ENCODE measurements around the gene SMIM27.
A peak's percentile ranks its signal among the peaks of the same experiment; 100 is the strongest.
"Not testable (repeated sequence)": the region's sequence is repeated elsewhere in the genome, so short reads cannot be mapped to it uniquely, and the experiment has no call there.

SMIM27 gene

GRCh38 chr9:32552172-32552872 lies at the start of gene SMIM27, which contains the start of gene TOPORS:
TSS of gene SMIM27 (plus strand) at chr9:32552327. CDS start at chr9:32552435, 108 bp downstream.
TSS of gene TOPORS (minus strand) at chr9:32552586. CDS start at chr9:32552436, 150 bp downstream.
- peak; percentile 88 for DNase-seq (ENCODE audit: low read depth)

GRCh38 chr9:32502464-32502863 lies 49.7 kb upstream of the SMIM27 start:
- no peak for DNase-seq (ENCODE audit: low read depth)

- no peak for DNase-seq (ENCODE audit: low read depth)
Observed at GRCh38 chr9:32503008-32503407, 49.1 kb upstream of the SMIM27 start.

GRCh38 chr9:32508728-32509127 lies 43.4 kb upstream of the SMIM27 start:
- DNase-seq (ENCODE audit: low read depth): no peak

GRCh38 chr9:32516241-32516640 lies 35.9 kb upstream of the SMIM27 start:
- no peak for DNase-seq (ENCODE audit: low read depth)

GRCh38 chr9:32518276-32518675 lies 33.9 kb upstream of the SMIM27 start:
- DNase-seq (ENCODE audit: low read depth): no peak

- no peak for DNase-seq (ENCODE audit: low read depth)
Observed at GRCh38 chr9:32523910-32524309, 28.2 kb upstream of the SMIM27 start.

GRCh38 chr9:32524558-32524891 lies 27.6 kb upstream of the SMIM27 start:
- not testable (repeated sequence) for DNase-seq (ENCODE audit: low read depth)

- no peak for DNase-seq (ENCODE audit: low read depth)
Observed at GRCh38 chr9:32524892-32525708, 27.0 kb upstream of the SMIM27 start.

GRCh38 chr9:32525709-32526030 lies 26.5 kb upstream of the SMIM27 start:
- no peak for DNase-seq (ENCODE audit: low read depth)

GRCh38 chr9:32526041-32526706 lies 26.0 kb upstream of the SMIM27 start, which contains the start of gene RIGI:
TSS of gene RIGI (minus strand) at chr9:32526196. CDS start at chr9:32526166, 30 bp downstream.
- peak; percentile 77 for DNase-seq (ENCODE audit: low read depth)

- no peak for DNase-seq (ENCODE audit: low read depth)
Observed at GRCh38 chr9:32526707-32527048, 25.4 kb upstream of the SMIM27 start.

GRCh38 chr9:32533336-32533735 lies 18.8 kb upstream of the SMIM27 start:
- DNase-seq (ENCODE audit: low read depth): no peak

GRCh38 chr9:32533816-32534215 lies 18.3 kb upstream of the SMIM27 start:
- no peak for DNase-seq (ENCODE audit: low read depth)

- DNase-seq (ENCODE audit: low read depth): no peak
Observed at GRCh38 chr9:32543047-32543446, 9.1 kb upstream of the SMIM27 start.

GRCh38 chr9:32545884-32546283 lies 6.2 kb upstream of the SMIM27 start:
- DNase-seq (ENCODE audit: low read depth): no peak

GRCh38 chr9:32548213-32548612 lies 3.9 kb upstream of the SMIM27 start:
- not testable (repeated sequence) for DNase-seq (ENCODE audit: low read depth)

- DNase-seq (ENCODE audit: low read depth): no peak
Observed at GRCh38 chr9:32550150-32550561, 2.0 kb upstream of the SMIM27 start.

- peak; percentile 89 for DNase-seq (ENCODE audit: low read depth)
Observed at GRCh38 chr9:32550562-32551275, 1.4 kb upstream of the SMIM27 start.

GRCh38 chr9:32551276-32552051 lies 663 bp upstream of the SMIM27 start:
- DNase-seq (ENCODE audit: low read depth): peak; percentile 17

- DNase-seq (ENCODE audit: low read depth): no peak
Observed at GRCh38 chr9:32554107-32554506, 2.0 kb downstream of the SMIM27 start.

GRCh38 chr9:32554591-32554990 lies 2.5 kb downstream of the SMIM27 start:
- DNase-seq (ENCODE audit: low read depth): no peak

All from stimulated activated CD4-positive, alpha-beta T cell treated with anti-CD3 and anti-CD28 coated beads, Interleukin-2, amount 100 ng/mL, for 4 hours (primary cell).